Measurements from ENCODE around the gene NUP93.

The NUP93 gene

GRCh38 chr16:56869513-56870275 lies 139.8 kb downstream of the NUP93 start:
- H3K4me3 ChIP-seq (ENCODE audit: severe bottlenecking): no peak overlapping the region
- no peak for DNase-seq (ENCODE audit: low spot score)

GRCh38 chr16:56870276-56870888 lies 140.5 kb downstream of the NUP93 start:
- no peaks in the 10 kb centered on the region for H3K27me3 ChIP-seq (ENCODE audit: insufficient read depth, poor library complexity, severe bottlenecking)
- peaks cover 3% of the 10 kb centered on the region for H3K4me1 ChIP-seq (ENCODE audit: insufficient read depth, poor library complexity, severe bottlenecking)
- DNase-seq (ENCODE audit: low spot score) (no peak), ATAC-seq (ENCODE audit: low read depth) (no peak)
- H3K36me3 ChIP-seq (ENCODE audit: low read depth): no peaks in the 10 kb centered on the region
- no peak for TF ChIP-seq CTCF (IDR thresholded peaks at IDR 0.05; ENCODE audit: poor library complexity, severe bottlenecking)
- H3K27ac ChIP-seq (ENCODE audit: poor library complexity, severe bottlenecking): no peak overlapping the region
- no peaks in the 10 kb centered on the region for H3K9me3 ChIP-seq (ENCODE audit: severe bottlenecking)
- H3K4me3 ChIP-seq (ENCODE audit: severe bottlenecking): no peak overlapping the region

More at GRCh38 chr16:56869513-56870275, 139.8 kb downstream of the NUP93 start:
- H3K4me1 ChIP-seq (ENCODE audit: insufficient read depth, poor library complexity, severe bottlenecking): peaks cover 3% of the 10 kb centered on the region
- no peak overlapping the region for H3K27ac ChIP-seq (ENCODE audit: poor library complexity, severe bottlenecking)
- no peak for ATAC-seq (ENCODE audit: low read depth)
- TF ChIP-seq CTCF (IDR thresholded peaks at IDR 0.05; ENCODE audit: poor library complexity, severe bottlenecking): peak; percentile 8
- no peaks in the 10 kb centered on the region for H3K36me3 ChIP-seq (ENCODE audit: low read depth)
- H3K27me3 ChIP-seq (ENCODE audit: insufficient read depth, poor library complexity, severe bottlenecking): no peaks in the 10 kb centered on the region
- H3K9me3 ChIP-seq (ENCODE audit: severe bottlenecking): no peaks in the 10 kb centered on the region

- TF ChIP-seq CTCF (IDR thresholded peaks at IDR 0.05; ENCODE audit: poor library complexity, severe bottlenecking): peak; percentile 25
- Histone ChIP-seq H3K27ac (ENCODE audit: poor library complexity, severe bottlenecking) (no peak overlapping the region), H3K4me3 (ENCODE audit: severe bottlenecking) (no peak overlapping the region), H3K9me3 (ENCODE audit: severe bottlenecking) (no peaks in the 10 kb centered on the region), H3K4me1 (ENCODE audit: insufficient read depth, poor library complexity, severe bottlenecking) (peaks cover 3% of the 10 kb centered on the region), H3K36me3 (ENCODE audit: low read depth) (no peaks in the 10 kb centered on the region), H3K27me3 (ENCODE audit: insufficient read depth, poor library complexity, severe bottlenecking) (no peaks in the 10 kb centered on the region)
- ATAC-seq (ENCODE audit: low read depth): peak; percentile 78
- DNase-seq (ENCODE audit: low spot score): no peak
Observed at GRCh38 chr16:56871172-56871593, 141.3 kb downstream of the NUP93 start.

GRCh38 chr16:56872863-56873391 lies 143.0 kb downstream of the NUP93 start:
- no peak for TF ChIP-seq CTCF (IDR thresholded peaks at IDR 0.05; ENCODE audit: poor library complexity, severe bottlenecking)
- Histone ChIP-seq H3K27me3 (ENCODE audit: insufficient read depth, poor library complexity, severe bottlenecking) (no peaks in the 10 kb centered on the region), H3K27ac (ENCODE audit: poor library complexity, severe bottlenecking) (no peak overlapping the region), H3K4me1 (ENCODE audit: insufficient read depth, poor library complexity, severe bottlenecking) (peaks cover 3% of the 10 kb centered on the region), H3K9me3 (ENCODE audit: severe bottlenecking) (no peaks in the 10 kb centered on the region), H3K36me3 (ENCODE audit: low read depth) (no peaks in the 10 kb centered on the region), H3K4me3 (ENCODE audit: severe bottlenecking) (no peak overlapping the region)
- DNase-seq (ENCODE audit: low spot score) (no peak), ATAC-seq (ENCODE audit: low read depth) (no peak)

Measured in RWPE2 (cell line).